K562 (cell line): ENCODE data around the gene PFDN2. TPM values are rescaled to one million over a fixed set of nuclear protein-coding genes. Genes with fewer than 3 reads are reported as not detected.

ENCODE experiments used
- BRD4 ChIP-seq: fragments of 200-600 bp; sonication (generic); IDR thresholded peaks from 2 replicates; pipeline ENCODE4 v1.6.1; 2017; ENCODE audit warnings: inconsistent platforms
- CBFA2T3 ChIP-seq: fragments of 450-650 bp; IDR thresholded peaks from 2 replicates; pipeline ENCODE4 v1.6.1; 2017
- ETS1 ChIP-seq: conservative IDR thresholded peaks from 2 replicates; pipeline ENCODE4 v1.6.1; 2011; ENCODE audit warnings: low read depth, mild to moderate bottlenecking, low read length; ENCODE audit not compliant: control insufficient read depth
- ETV6 ChIP-seq, 3 experiments: fragments of 150-350 bp in 1 of 3; sonication (generic) in 1 of 3; formaldehyde crosslinking in 1 of 3; IDR thresholded peaks; 2 replicates each; pipeline versions ENCODE4 v1.6.1 to v1.8.0; 2014 to 2022; ENCODE audit warnings: borderline replicate concordance in 2 of 3, low read depth in 2 of 3, antibody characterized with exemption in 1 of 3, low read length in 1 of 3, mild to moderate bottlenecking in 1 of 3, missing genetic modification reagents in 1 of 3
- HMBOX1 ChIP-seq: sonication (generic); IDR thresholded peaks from 2 replicates; pipeline ENCODE4 v1.6.1; 2016
- MAFG ChIP-seq: fragments of 450-650 bp; conservative IDR thresholded peaks from 2 replicates; pipeline ENCODE4 v1.6.1; 2016; ENCODE audit warnings: missing genetic modification characterization, missing compliant biosample characterization
- MAZ ChIP-seq, 2 experiments: fragments of 450-650 bp in 1 of 2; sonication (generic) in 1 of 2; formaldehyde crosslinking; IDR thresholded peaks in 1 of 2; conservative IDR thresholded peaks in 1 of 2; 2 replicates each; pipeline versions ENCODE4 v1.4.0 to v1.5.0; 2020; ENCODE audit warnings: mild to moderate bottlenecking in 1 of 2, missing genetic modification reagents in 1 of 2
- NFIC ChIP-seq: fragments of 450-650 bp; IDR thresholded peaks from 2 replicates; pipeline ENCODE4 v1.6.1; 2017; ENCODE audit warnings: mild to moderate bottlenecking, inconsistent platforms
- RBFOX2 ChIP-seq: fragments of 200-400 bp; formaldehyde crosslinking; IDR thresholded peaks from 2 replicates; pipeline ENCODE4 v1.6.1; 2017; ENCODE audit warnings: low read depth, mild to moderate bottlenecking, low read length, moderate library complexity
- SAP30 ChIP-seq: fragments of 200-600 bp; sonication (generic); IDR thresholded peaks from 2 replicates; pipeline ENCODE4 v1.6.1; 2012; ENCODE audit warnings: borderline replicate concordance, low read depth, mild to moderate bottlenecking, moderate library complexity, low read length, control low read depth, inconsistent platforms; ENCODE audit not compliant: insufficient read depth, poor library complexity, severe bottlenecking
- SMAD4 ChIP-seq: fragments of 250-450 bp; sonication (Bioruptor Pico); conservative IDR thresholded peaks from 2 replicates; pipeline ENCODE4 v1.8.0; 2021; ENCODE audit warnings: inconsistent platforms, mild to moderate bottlenecking, moderate library complexity
- USF2 ChIP-seq: sonication (generic); formaldehyde crosslinking; IDR thresholded peaks from 2 replicates; pipeline ENCODE4 v1.5.0; 2020; ENCODE audit warnings: missing genetic modification reagents
- WHSC1 ChIP-seq: IDR thresholded peaks from one replicate; pipeline ENCODE4 v1.6.1; 2012; ENCODE audit warnings: low read length, control low read depth, inconsistent platforms
- YY1 ChIP-seq, 3 experiments: IDR thresholded peaks; 2 replicates each; pipeline ENCODE4 v1.6.1; 2011; ENCODE audit warnings: low read length in 2 of 3, mild to moderate bottlenecking in 2 of 3, moderate library complexity in 2 of 3, borderline replicate concordance in 1 of 3, control low read depth in 1 of 3, low read depth in 1 of 3; ENCODE audit not compliant: insufficient read depth in 3 of 3, insufficient replicate concordance in 2 of 3, control insufficient read depth in 1 of 3, insufficient read length in 1 of 3; ENCODE audit errors: extremely low read depth in 1 of 3
- ZFP30 ChIP-seq: fragments of 250-450 bp; sonication (Bioruptor Pico); IDR thresholded peaks from 2 replicates; pipeline ENCODE4 v1.8.0; 2022; ENCODE audit warnings: moderate library complexity, mild to moderate bottlenecking, inconsistent platforms, borderline replicate concordance
- ZNF133 ChIP-seq: fragments of 250-450 bp; sonication (Bioruptor Pico); IDR thresholded peaks from 2 replicates; pipeline ENCODE4 v1.4.0; 2020; ENCODE audit warnings: mild to moderate bottlenecking
- ZNF609 ChIP-seq: sonication (generic); formaldehyde crosslinking; IDR thresholded peaks from 2 replicates; pipeline ENCODE4 v1.8.1; 2023; ENCODE audit warnings: missing genetic modification reagents, mild to moderate bottlenecking, borderline replicate concordance
- polyA plus RNA-seq, 8 experiments: library from polyadenylated mRNA; depleted of rRNA in 4 of 8; stranded (reverse) in 5 of 8; unstranded in 3 of 8; fragments of >200 nt; fragmentation: Nextera tagmentation in 2 of 8; fragmentation: Illumina TruSeq in 1 of 8; extraction: Ambion mirVana in 2 of 8; extraction: Trizol in 1 of 8; gene quantifications; 2 replicates each; pipeline versions ENCODE4 v1.2.1 to v1.2.3, GENCODE V29; 2011 to 2014; ENCODE audit warnings: inconsistent platforms in 1 of 8, missing spikeins in 1 of 8
- total RNA-seq, 7 experiments: library from RNA; depleted of rRNA in 6 of 7; stranded (reverse); fragments of >200 nt in 6 of 7; fragmentation: Illumina TruSeq in 2 of 7; extraction: Trizol in 2 of 7; gene quantifications; 2 replicates each; pipeline versions ENCODE4 v1.2.1 to v1.2.3, GENCODE V29; 2011 to 2021; ENCODE audit warnings: low replicate concordance in 1 of 7

The PFDN2 gene
- total and polyA plus RNA-seq, 9 of the 15 experiments (the other 6 are each of a cell fraction or from before 2014, with no cell fraction given) = 50.2 to 361 (median 144) TPM

- peak; percentile 94 for TF ChIP-seq ZNF609 (CRISPR knock-in tag)
- TF ChIP-seq ETS1 = peak; percentile 77
- no peak for TF ChIP-seq ZNF133
- TF ChIP-seq ETV6 (IDR thresholded peaks at IDR 0.05; ENCODE audit: borderline replicate concordance in 1 of 2, low read depth in 2 of 2, low read length in 1 of 2) = no peak
- TF ChIP-seq ETV6 (CRISPR knock-in tag; IDR thresholded peaks at IDR 0.05; ENCODE audit: borderline replicate concordance) = peak; percentile 69; the same call in 1 of the 2 replicates
- TF ChIP-seq SAP30 = peak; percentile 97
- TF ChIP-seq BRD4 = 0 out of 2 replicates have a peak, but pooled peaks have one; percentile 55
- no peak for TF ChIP-seq NFIC
- TF ChIP-seq RBFOX2 = peak; percentile 100
- TF ChIP-seq ZFP30 (CRISPR knock-in tag) = no peak
- peak; percentile 42 for TF ChIP-seq SMAD4
- TF ChIP-seq MAZ (CRISPR knock-in tag; conservative IDR thresholded peaks at IDR 0.05 in 1 of 2, IDR thresholded peaks at IDR 0.05 in 1 of 2) = peak; percentile 74 to 77; a peak in 3 of 4 replicates
- no peak for TF ChIP-seq WHSC1
- 0 out of 2 replicates have a peak, but pooled peaks have one; percentile 65 for TF ChIP-seq HMBOX1
- no peak for TF ChIP-seq MAFG (tag)
- no peak for TF ChIP-seq CBFA2T3
- TF ChIP-seq YY1 (IDR thresholded peaks at IDR 0.05; ENCODE audit: borderline replicate concordance in 1 of 3, control insufficient read depth in 1 of 3, extremely low read depth in 1 of 3, insufficient read depth in 3 of 3, insufficient read length in 1 of 3, insufficient replicate concordance in 2 of 3, low read depth in 1 of 3, low read length in 2 of 3) = peak; percentile 83 to 98 (median 94)
- no peak for TF ChIP-seq USF2 (CRISPR knock-in tag)
These were observed at the start of gene PFDN2, which contains the start of gene NIT1 (continued) for GRCh38 chr1:161117759-161118581.
